GM12878 (cell line): ENCODE results near the gene TAF13. TPM values are rescaled to one million over a fixed set of nuclear protein-coding genes. Genes with fewer than 3 reads are reported as not detected.

ENCODE experiments used
- ATAC-seq: fragments of 200-7000 bp; cut with Tn5 transposase; 3 replicates; pipeline ENCODE4 v1.9.1; 2020; ENCODE audit warnings: mild to moderate bottlenecking, moderate library complexity
- BruUV-seq: library from RNA; stranded (reverse); fragments of 400-500 nt; replicated peaks from 2 replicates; lab custom pipeline; 2021; lab: Mats Ljungman, UMichigan
- CTCF ChIA-PET: fragments of 300-600 bp; sonication (Branson Sonifier 250); formaldehyde crosslinking; extraction: SDS; loops from one replicate; lab custom pipeline; 2021; ENCODE audit warnings: inconsistent platforms; lab: Yijun Ruan, JAX
- POLR2A ChIA-PET: fragments of 350-600 bp; formaldehyde crosslinking; extraction: SDS; loops from one replicate; lab custom pipeline; 2021; ENCODE audit warnings: inconsistent platforms; lab: Charles Lee
- RAD21 ChIA-PET: fragments of 300-600 bp; sonication (Branson Sonifier 250); formaldehyde crosslinking; loops from one replicate; lab custom pipeline; 2023; ENCODE audit warnings: antibody characterized with exemption; ENCODE audit not compliant: unreplicated experiment; lab: Charles Lee
- SMC1A ChIA-PET: fragments of 300-600 bp; sonication (Branson Sonifier 250); formaldehyde crosslinking; loops from one replicate; lab custom pipeline; 2023; ENCODE audit not compliant: unreplicated experiment, uncharacterized antibody; lab: Charles Lee
- DNase-seq: peaks from one replicate; pipeline ENCODE4 v3.0.0-alpha.2; 2011; ENCODE audit warnings: low read depth, low spot score
- FAIRE-seq: peaks from 3 replicates; lab custom pipeline; 2011; peaks lifted over from hg19 to GRCh38; lab: Jason Lieb, UNC
- H2AFZ ChIP-seq: 2 replicates; pipeline ENCODE4 v1.6.0; 2011; ENCODE audit warnings: low read depth, low read length, control low read depth; ENCODE audit not compliant: control insufficient read depth
- H3K27ac ChIP-seq: 2 replicates; pipeline ENCODE4 v1.5.1; 2011; ENCODE audit warnings: control low read depth; ENCODE audit not compliant: control insufficient read depth, insufficient read depth
- H3K27me3 ChIP-seq, 2 experiments: replicated peaks in 1 of 2; 2 replicates each; pipeline versions ENCODE4 v1.6.0 to v1.6.1; 2011; ENCODE audit warnings: low read length in 1 of 2; ENCODE audit not compliant: control insufficient read depth in 2 of 2, insufficient read depth in 2 of 2
- H3K36me3 ChIP-seq, 2 experiments: 2 replicates each; pipeline ENCODE4 v1.5.1; 2011; ENCODE audit warnings: low read length in 1 of 2; ENCODE audit not compliant: control insufficient read depth in 2 of 2, insufficient read depth in 2 of 2
- H3K4me1 ChIP-seq: 2 replicates; pipeline ENCODE4 v1.6.1; 2011; ENCODE audit warnings: mild to moderate bottlenecking, low read length, moderate library complexity, mixed read lengths; ENCODE audit not compliant: control insufficient read depth, insufficient read depth
- H3K4me2 ChIP-seq: 2 replicates; pipeline ENCODE4 v1.6.0; 2011; ENCODE audit warnings: control low read depth; ENCODE audit not compliant: control insufficient read depth, insufficient read depth
- H3K4me3 ChIP-seq: fragments of 200-600 bp; sonication (generic); 2 replicates; pipeline ENCODE4 v1.5.1; 2016
- H3K79me2 ChIP-seq: 2 replicates; pipeline ENCODE4 v1.6.0; 2011; ENCODE audit warnings: low read length; ENCODE audit not compliant: control insufficient read depth, insufficient read depth
- H3K9ac ChIP-seq: 2 replicates; pipeline ENCODE4 v1.8.0; 2011; ENCODE audit warnings: low read length, control low read depth, mixed read lengths; ENCODE audit not compliant: control insufficient read depth, insufficient read depth
- H3K9me3 ChIP-seq: replicated peaks from 3 replicates; pipeline ENCODE4 v1.5.1; 2011; ENCODE audit warnings: mild to moderate bottlenecking, low read length; ENCODE audit not compliant: control insufficient read depth, insufficient read depth
- H4K20me1 ChIP-seq: 2 replicates; pipeline ENCODE4 v1.6.0; 2011; ENCODE audit not compliant: control insufficient read depth, insufficient read depth
- RUNX3 ChIP-seq: IDR thresholded peaks from 2 replicates; pipeline ENCODE4 v1.6.1; 2012; ENCODE audit warnings: low read length, inconsistent platforms
- ZNF24 ChIP-seq: fragments of 450-650 bp; IDR thresholded peaks from 2 replicates; pipeline ENCODE4 v1.6.1; 2017; ENCODE audit warnings: antibody characterized with exemption, mild to moderate bottlenecking
- WGBS: methylation state at CpG from one replicate; pipeline ENCODE4 v1.1.6; 2016; ENCODE audit warnings: low lambda C conversion rate; ENCODE audit not compliant: insufficient replicate concordance, insufficient coverage; ENCODE audit errors: missing lambda C conversion rate; 5-methylcytosine and 5-hydroxymethylcytosine counted together
- in situ Hi-C: fragments of 300-500 bp; cut with MboI; formaldehyde crosslinking; loops from 9 replicates; pipeline ENCODE4 v1.14.3; 2018; ENCODE audit warnings: mixed read lengths
- intact Hi-C: fragments of 100-400 bp; cut with micrococcal nuclease; formaldehyde crosslinking; loops from one replicate; pipeline ENCODE4 v1.14.2; 2022; ENCODE audit not compliant: unreplicated experiment
- polyA plus RNA-seq, 11 experiments: library from polyadenylated mRNA; depleted of rRNA in 4 of 11; unstranded in 6 of 11; stranded (reverse) in 5 of 11; fragments of >200 nt; fragmentation: Nextera tagmentation in 4 of 11; fragmentation: Illumina TruSeq in 1 of 11; extraction: Ambion mirVana in 4 of 11; extraction: Trizol in 1 of 11; gene quantifications; 1 replicate in 1 of 11; 2 replicates in 10 of 11; pipeline versions ENCODE4 v1.2.1 to v1.2.3, GENCODE V29; 2011 to 2016; ENCODE audit warnings: inconsistent platforms in 2 of 11, missing spikeins in 2 of 11, low read depth in 1 of 11
- total RNA-seq, 4 experiments: library from RNA; depleted of rRNA in 3 of 4; stranded (reverse); fragments of >200 nt in 3 of 4; fragmentation: Illumina TruSeq in 1 of 4; extraction: Trizol in 1 of 4; gene quantifications; 2 replicates each; pipeline versions ENCODE4 v1.2.1 to v1.2.3, GENCODE V29; 2013 to 2021
- TF ChIP-seq, protein P1 (sequence below): fragments of 450-650 bp; conservative IDR thresholded peaks from 2 replicates; pipeline ENCODE4 v1.6.1; 2017; ENCODE audit warnings: mild to moderate bottlenecking, moderate library complexity

The TAF13 gene
- total and polyA plus RNA-seq, 10 of the 15 experiments (the other 5 are each of a cell fraction or from before 2014, with no cell fraction given), result 8.1 to 30.6 (median 18.0) TPM

DNA sequence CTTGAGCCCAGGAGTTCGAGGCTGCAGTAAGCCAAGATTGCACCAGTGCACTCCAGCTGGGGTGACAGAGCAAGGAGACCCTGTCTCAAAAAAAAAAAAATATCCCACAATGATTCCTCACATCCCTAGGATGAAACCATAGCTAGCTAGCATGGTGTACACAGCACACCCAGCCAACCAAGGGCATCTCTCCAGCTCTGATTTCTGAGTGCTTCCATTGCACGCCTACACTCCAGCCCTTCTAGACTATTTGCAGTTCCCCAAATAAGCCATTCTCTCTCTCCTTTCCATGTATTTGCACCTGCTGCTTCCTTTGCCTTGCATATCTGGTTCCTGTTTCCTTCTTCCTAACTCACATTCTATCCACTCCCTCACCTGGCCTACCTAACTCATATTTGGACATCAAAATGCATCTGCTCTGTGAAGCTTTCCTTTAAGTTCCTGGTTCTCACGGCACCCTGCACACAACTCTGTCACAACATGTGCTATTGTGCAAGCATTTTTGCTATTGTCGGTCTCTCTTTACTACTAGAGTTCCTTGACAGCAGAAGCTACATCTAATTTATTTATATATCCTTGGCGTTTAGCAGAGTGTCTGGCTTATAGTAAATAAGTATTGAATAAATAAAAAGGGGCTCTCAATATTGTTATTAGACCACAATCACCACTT is 35.7 kb upstream of the TAF13 start (continued):
- TF ChIP-seq, protein P1, sequence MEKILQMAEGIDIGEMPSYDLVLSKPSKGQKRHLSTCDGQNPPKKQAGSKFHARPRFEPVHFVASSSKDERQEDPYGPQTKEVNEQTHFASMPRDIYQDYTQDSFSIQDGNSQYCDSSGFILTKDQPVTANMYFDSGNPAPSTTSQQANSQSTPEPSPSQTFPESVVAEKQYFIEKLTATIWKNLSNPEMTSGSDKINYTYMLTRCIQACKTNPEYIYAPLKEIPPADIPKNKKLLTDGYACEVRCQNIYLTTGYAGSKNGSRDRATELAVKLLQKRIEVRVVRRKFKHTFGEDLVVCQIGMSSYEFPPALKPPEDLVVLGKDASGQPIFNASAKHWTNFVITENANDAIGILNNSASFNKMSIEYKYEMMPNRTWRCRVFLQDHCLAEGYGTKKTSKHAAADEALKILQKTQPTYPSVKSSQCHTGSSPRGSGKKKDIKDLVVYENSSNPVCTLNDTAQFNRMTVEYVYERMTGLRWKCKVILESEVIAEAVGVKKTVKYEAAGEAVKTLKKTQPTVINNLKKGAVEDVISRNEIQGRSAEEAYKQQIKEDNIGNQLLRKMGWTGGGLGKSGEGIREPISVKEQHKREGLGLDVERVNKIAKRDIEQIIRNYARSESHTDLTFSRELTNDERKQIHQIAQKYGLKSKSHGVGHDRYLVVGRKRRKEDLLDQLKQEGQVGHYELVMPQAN, result no peak

DNA sequence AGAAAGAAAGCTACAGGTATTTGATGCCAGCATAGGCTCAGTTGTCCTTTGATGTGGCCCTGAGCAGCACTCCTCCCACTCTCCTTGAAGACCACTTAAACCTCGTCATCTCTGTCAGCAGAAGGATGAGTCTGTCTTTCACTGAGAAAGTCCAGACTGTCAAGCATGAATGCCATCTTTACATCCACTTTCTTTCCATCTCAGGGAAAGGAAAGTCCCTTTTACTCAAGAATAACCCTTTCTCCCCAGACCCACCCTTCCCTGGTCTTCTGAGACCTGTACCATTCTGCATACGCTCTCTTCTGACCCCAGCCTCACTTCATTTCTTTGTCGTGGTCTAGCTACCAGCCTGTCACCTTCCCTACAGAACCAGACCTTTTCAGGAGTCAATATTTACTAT is 34.1 kb upstream of the TAF13 start:
- WGBS, result 24% methylated on average over 3 of the region's 3 CpGs
- intact Hi-C loops, result loop anchor here (5.0 to 10.0 kb wide), 4 partner anchors 68 to 285 kb away; partner anchors contain the start of genes CLCC1, SORT1 and WDR47

More for the DNA sequence above, 34.1 kb upstream of the TAF13 start:
- no peak for FAIRE-seq
- ChIA-PET CTCF (interaction anchor here (0.6 to 8.3 kb wide), 10 partner anchors 10 to 282 kb away, joined by 3 to 57 read pairs (median 4); partner anchors contain the start of gene TMEM167B), POLR2A (interaction anchor here (0.5 to 3.7 kb wide), 3 partner anchors 10 to 140 kb away, joined by 3 to 25 read pairs (median 3); partner anchors contain the start of gene CELSR2), SMC1A (interaction anchor here (0.8 to 4.6 kb wide), 10 partner anchors 10 to 281 kb away, joined by 3 to 33 read pairs (median 3); partner anchors contain the start of gene CLCC1), RAD21 (interaction anchor here (1.8 kb wide), 1 partner anchor 84 kb away, joined by 6 read pairs; no protein-coding TSS in a partner anchor)
- H3K4me2 ChIP-seq, result no peak overlapping the region
- DNase-seq, result no peak
- H3K4me3 ChIP-seq, result no peak overlapping the region
- H3K9me3 ChIP-seq, result no peaks in the 10 kb centered on the region
- H4K20me1 ChIP-seq, result no peaks in the 10 kb centered on the region
- H3K36me3 ChIP-seq, result no peaks in the 10 kb centered on the region
- no TSS peak for BruUV-seq
- H3K79me2 ChIP-seq, result no peaks in the 10 kb centered on the region
- H3K9ac ChIP-seq, result no peak overlapping the region
- peaks cover 8 to 9% of the 10 kb centered on the region in 2 experiments for H3K27me3 ChIP-seq
- in situ Hi-C loops, result no loop called here
- no peak; the same call in 2 of the 3 replicates for ATAC-seq
- H2AFZ ChIP-seq, result no peak overlapping the region
- H3K4me1 ChIP-seq, result peaks cover 15% of the 10 kb centered on the region
- TF ChIP-seq ZNF24 (no peak), RUNX3 (0 out of 2 replicates have a peak, but pooled peaks have one; percentile 16)
- H3K27ac ChIP-seq, result no peak overlapping the region
